NCI-H146 treated with DMSO at 0.1 percent for 48 hours (cell line): Measurements from ENCODE around the gene DCST1.

Experiments used
- DNase-seq: peaks from one replicate; lab custom pipeline; 2025; ENCODE audit not compliant: unreplicated experiment; lab: John Stamatoyannopoulos, UW

Gene DCST1

DNA sequence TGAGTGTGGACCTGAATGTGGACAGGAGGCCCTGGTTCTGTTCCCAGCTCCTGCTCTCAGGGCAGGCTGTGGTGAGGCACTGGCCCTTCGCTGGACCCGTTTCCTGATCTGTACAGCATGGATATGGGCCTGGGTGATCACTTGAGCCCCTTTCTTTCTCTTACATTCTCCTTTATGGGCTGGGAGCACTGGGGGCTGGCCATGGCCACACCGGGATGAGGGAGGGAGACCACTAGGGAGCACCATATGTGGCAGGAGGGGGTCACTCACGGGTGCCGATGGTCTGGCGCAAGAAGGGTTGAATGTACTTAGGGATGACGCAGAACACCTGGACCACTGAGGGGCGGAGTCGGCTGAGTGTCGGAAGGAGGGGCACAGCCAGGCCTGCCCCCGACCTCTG, 2.7 kb upstream of the DCST1 start:
- DNase-seq, result no peak

DNA sequence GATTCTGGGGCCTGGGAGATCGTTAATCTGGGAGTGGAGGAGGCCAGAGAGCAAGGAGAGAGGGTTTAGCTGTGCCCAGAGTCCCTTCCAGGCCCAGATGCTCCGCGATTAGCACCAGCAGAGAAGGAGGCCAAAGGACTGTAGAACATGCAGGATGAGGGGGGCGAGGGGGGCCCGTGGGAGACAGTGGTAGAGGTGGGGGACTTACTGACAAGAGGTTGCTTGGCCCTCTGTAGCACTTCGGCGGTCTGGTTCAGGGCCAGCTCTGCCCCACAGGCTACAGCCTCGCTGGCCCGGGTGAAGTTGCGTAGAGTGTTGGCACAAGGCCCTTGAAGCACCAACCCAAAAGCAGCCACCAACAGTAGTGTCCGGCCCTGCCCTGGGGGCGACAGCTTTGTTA, 738 bp upstream of the DCST1 start:
- no peak for DNase-seq

DNA sequence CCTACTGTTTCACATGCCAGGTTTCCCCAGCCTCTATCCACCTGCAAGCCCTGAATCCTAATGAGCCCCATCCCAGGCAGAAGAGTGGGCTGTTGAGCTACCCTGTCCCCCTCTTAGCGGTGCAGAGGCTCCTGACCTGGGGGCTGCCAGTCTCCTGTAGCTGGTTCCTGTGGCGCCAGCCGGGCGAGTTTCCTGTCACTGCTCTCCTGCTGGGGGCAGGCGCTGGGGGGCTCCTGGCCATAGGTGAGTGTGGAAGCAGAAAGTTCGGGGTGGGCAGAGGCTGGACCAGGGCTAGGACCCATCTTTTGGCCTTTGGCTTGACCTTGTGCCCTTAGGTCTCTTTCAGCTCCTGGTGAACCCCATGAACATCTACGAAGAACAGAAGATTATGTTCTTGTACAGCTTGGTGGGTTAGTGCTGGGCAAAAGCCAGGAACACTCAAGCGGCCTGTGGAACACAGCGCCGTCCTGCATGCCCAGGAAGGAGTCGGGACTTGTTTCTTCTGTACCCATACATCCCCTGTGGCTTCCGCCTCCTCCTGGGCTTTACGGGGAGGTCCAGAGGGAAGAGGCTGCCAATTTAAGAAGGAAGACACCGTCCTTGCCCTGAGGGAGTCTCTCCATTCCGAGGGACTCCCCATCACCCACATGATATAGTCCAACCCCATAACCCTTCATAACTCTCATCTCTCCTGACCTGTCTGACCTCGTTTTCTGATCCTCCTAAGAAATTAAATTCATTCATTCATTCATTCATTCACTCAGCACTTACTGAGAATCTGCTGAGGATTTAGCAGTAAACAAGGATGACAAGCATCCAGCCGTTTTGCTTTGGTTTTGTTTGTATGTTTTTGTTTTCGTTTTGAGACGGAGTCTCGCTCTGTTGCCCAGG, 939 bp downstream of the DCST1 start:
- DNase-seq, result no peak

DNA sequence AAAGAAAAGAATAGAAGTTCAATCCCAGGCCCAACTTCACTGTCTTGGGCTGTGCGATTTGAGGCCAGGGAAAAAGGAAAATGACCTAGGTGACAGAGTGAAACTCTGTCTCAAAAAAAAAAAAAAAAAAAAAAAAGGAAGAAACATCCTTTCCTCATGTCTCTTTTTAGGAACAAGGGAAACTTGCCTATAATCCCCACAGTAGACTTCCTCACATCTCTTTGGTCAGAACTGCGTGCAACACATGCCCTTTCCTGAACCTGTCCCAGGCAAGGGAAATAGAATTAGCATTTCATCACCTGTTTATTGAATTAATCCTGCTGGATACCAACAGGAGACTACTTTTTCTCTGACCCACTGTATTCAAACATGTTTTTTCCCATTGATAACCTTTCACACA, 2.3 kb downstream of the DCST1 start:
- DNase-seq, result no peak

DNA sequence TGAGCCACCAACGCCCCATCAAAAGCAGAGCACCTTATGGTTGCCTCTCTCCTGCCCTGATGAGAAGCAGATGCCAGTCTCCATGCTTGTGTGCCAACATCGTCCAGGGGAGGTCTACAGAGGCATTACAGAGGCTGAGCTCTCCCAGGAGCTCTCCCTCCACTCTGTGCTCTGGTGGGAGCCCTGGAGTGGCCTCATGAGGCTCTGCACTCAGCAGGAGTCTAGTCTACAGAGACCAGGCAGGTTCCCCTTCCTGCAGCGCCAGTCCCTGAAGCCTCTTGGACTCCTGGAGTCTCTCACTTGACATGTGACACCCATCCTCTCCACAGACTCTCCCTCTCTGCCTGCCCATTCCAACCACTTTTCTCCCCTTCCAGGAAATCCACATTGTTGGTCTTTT, 3.4 kb downstream of the DCST1 start:
- no peak for DNase-seq

DNA sequence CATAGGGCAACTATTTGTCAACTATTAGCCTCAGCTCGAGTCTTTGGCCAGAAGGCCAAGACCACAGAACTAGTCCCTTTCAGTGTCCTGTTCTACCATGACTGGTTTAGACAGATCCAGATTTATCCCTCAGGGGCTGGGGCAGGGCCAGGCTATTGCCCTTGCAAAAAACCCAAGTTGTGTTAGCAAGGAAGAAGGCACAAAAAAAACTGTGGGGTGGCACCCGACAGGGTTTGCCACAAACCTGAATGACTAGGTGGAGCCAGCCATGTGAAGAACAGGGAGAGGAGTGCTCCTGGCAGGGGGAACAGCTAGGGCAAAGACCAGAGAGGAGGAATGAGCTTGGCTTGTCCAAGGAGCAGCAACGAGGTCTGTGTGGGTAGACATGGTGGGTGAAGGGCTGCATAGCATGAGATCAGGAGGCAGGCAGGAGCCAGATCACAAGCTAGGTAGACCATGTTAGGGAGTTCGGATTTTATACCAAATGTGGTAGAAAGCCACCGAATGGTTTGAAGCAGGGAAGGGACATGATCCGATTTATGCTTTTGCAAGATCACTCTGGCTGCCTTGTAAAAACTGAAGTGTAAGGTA, 4.3 kb downstream of the DCST1 start:
- no peak for DNase-seq

DNA sequence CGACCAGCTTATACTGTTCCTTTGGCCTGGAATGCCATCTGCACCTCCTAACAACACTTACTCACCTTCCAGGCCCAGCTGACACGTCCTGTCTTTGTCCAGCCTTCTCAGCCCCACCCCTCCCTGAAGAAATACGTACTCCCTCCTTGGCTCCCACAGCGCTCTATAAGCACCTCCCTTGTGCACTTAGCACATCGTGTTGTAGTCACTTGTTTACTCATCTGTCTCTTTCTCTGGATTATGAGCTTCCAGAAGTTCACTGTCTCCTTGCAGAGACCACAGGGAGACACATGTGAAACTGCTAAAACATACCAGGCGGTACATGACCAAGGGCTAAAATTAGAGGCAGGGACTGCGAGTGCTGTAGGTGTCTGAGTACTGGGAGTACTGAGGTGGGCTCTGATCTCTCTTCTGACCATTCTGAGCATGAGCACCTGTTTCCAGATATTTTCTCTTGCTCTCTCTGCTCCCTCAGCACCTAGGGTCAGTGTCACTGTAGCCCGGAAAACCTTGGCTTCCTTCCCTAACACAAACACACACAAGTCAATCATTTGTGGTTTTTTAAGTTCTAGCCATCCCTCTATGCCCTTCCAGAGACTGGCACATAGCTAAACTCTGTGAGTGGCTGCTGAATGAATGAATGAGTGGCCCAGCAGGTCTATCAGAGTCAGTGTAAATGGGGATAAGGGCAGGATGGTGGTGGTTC, 5.1 kb downstream of the DCST1 start:
- no peak for DNase-seq

DNA sequence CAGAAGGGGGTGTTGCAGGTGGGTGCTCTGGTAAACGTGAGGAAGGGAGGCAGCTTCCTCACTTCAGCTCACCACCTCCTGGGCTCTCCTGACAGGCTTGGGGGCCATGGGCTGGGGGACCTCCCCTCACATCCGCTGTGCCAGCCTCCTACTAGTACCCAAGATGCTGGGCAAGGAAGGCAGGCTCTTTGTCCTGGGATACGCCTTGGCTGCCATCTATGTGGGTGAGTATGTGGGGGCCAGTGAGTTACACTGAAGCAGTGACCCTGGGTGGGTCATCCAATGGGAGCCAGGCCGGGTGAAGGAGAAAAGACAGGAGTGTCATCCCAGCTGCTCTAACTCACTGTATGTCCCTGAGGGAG, 5.7 kb downstream of the DCST1 start:
- no peak for DNase-seq

DNA sequence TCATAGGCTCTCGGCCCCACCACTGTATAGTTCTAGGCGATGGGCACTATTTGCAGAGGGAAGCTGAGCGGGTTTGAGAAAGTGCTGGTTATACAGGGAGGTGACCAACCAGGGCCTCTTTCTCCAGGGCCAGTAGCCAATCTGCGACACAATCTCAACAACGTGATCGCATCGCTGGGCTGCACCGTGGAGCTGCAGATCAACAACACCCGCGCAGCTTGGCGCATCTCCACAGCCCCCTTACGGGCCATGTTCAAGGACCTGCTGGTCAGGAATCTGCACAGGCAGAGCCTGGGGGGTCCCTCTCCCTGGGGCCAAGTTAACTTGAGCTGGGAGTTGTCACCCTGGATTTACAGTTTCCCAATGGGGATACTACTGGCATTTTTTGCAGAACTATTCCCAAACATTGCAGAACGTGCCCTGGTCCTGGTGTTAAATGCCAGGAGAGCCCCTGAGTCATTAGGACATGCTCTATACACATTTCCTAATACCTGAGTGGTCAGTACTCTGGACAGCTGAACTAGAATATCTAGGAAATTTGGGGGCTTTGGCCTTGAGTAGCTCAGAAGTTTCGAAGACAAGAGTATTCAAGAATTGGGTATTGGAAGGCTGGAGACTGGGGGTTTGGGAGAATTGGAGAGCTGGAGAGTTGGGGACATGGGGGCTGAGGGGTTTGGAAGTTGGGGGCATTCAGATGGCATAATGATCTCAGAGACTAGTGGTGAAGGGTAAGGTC, 6.9 kb downstream of the DCST1 start:
- no peak for DNase-seq

DNA sequence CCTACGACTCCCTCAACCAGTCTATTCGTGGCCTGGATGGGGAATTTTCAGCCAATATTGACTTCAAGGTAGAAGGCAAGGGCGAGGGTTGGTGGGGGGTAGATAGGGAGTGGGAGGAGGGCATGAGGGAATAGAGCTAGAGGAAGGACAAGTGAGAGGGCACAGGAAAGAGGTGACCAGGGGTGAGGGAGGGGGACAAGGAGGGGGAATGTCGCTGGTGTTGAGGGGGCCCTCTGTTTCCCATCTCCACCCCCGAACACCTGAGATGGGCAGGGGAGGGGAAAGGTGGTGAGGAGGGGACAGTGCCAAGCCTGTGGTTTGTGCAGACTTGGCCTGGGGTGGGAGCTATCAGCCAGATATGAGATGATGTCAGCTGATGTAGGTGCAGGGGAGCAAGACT, 9.2 kb downstream of the DCST1 start:
- no peak for DNase-seq

DNA sequence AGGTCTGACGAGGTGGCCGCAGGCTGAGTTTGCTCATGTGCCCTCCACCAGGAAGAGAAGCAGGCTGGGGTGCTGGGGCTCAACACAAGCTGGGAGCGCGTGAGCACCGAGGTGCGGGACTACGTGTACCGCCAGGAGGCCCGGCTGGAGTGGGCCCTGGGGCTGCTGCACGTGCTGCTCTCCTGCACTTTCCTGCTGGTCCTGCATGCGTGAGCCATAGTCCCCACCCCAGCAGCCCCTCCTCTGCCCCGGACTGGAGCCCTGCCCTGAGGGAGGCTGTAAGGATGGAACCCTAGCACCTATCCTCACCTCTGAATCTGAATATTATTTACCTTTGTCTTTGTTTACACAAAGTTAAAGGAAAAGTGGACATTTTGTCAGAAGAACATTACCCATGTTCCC, 9.7 kb downstream of the DCST1 start:
- no peak for DNase-seq

DNA sequence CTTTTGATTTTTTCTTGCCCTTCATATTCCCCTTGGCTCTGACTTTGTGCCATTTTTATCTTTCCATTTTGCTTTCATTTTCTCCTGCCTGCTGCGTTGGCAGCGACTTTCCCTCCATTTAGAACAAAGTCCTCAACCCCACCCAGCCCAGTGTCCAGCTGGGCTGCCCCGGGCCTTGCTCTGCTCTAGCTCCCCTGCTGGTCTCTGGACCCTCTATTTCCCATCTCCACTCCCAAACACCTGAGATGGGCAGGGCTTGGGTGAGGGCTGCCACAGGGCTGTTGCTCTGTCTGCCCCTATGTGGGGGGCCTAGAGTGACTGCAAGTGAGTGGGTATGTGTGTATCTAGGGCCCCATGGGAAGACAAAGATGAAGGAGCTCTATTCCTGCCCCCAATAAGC, 10.2 kb downstream of the DCST1 start:
- DNase-seq, result no peak

DNA sequence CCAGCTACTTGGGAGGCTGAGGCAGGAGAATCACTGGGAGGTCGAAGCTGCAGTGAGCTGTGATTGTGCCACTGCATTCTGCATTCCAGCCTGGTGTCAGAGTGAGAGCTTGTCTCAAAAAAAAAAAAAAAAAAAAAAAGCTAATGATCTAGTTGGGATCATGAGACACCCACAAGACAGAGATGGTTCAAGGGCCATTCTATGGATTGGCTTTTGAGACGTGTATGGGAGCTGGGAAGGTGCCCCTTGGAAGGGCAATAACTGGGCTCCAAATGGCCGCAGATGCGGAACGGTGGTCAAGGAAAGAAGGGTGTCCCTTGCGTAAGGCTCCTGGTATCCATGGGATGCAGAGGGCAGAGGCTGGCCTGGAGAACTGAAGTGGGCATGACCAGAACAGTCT, 10.7 kb downstream of the DCST1 start:
- DNase-seq, result no peak

DNA sequence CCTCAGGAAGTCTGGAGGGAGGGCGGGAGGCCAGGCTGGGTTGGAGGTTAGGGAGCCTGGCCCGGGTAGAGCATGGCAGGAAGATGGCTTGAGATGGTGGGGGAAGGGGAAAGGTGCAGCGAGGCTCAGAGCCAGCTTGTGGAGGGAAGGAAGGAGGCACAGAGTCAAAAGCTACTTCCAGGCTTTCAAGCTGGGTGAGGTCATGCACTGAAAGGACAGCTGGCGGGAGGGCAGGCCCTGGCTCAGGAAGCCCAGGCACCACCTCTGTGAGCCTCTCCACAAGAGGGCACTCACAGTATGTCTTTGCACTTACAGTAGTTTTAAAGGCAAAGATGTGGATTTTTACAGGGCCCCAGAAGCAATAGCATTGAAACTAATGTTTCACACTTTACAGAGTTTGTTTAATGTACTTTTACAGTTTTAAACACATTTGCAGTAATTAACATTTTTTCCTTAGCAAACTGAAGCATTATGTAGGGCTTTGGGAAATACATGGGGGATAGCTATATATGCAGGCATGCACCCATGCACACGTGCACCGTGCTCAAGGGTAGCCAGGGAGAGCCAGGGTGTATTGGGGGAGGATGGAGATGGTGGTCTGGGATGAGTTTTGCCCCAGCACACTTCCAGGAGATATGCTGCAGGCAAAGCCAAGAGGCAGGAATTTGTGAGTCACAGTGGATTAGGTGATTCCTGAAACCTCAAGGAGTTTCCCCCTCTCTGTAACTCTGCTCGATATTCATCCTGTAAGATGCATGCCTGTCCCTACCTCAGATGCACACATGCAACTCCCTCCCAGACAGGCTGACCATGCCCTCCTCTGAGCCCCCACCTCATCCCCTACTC, 11.4 kb downstream of the DCST1 start:
- DNase-seq, result peak; percentile 60

DNA sequence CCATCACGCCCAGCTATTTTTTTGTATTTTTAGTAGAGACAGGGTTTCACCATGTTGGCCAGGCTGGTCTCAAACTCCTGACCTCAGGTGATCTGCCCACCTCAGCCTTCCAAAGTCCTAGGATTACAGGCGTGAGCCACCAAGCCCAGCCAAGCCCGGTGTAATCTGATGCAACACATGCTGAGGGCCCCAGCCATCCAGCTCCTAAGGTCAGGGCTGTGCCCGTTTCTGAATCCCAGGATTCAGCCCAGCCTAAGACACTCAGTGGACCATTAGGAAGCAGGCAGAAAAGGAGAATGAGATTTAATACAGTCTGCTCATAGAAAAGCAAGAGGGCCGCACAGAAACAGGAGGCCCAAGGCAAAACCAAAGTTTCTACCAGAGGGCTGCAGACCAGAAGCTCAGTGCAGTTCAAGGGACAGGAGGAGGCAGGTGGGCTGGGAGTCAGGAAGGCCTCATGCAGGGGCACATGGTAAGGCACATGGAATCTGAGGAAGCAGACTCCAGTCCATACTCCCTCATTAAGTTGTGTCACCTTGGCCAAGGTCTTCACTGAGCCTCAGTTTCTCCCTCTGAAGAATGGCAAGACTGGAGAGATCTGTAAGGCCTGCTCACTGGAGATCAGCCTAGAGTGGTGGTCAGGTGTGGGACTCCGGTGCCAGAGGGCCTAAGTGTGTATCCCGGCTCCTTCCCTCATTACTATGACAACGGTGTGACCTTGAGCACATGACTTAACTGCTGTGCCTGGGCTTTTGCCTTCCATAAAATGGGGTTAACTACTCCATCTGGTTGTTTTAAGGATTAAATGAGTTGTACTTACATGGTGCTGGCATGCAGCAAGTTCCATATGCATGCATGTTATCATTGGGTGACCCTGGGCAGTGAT, 15.1 kb downstream of the DCST1 start:
- DNase-seq, result no peak

DNA sequence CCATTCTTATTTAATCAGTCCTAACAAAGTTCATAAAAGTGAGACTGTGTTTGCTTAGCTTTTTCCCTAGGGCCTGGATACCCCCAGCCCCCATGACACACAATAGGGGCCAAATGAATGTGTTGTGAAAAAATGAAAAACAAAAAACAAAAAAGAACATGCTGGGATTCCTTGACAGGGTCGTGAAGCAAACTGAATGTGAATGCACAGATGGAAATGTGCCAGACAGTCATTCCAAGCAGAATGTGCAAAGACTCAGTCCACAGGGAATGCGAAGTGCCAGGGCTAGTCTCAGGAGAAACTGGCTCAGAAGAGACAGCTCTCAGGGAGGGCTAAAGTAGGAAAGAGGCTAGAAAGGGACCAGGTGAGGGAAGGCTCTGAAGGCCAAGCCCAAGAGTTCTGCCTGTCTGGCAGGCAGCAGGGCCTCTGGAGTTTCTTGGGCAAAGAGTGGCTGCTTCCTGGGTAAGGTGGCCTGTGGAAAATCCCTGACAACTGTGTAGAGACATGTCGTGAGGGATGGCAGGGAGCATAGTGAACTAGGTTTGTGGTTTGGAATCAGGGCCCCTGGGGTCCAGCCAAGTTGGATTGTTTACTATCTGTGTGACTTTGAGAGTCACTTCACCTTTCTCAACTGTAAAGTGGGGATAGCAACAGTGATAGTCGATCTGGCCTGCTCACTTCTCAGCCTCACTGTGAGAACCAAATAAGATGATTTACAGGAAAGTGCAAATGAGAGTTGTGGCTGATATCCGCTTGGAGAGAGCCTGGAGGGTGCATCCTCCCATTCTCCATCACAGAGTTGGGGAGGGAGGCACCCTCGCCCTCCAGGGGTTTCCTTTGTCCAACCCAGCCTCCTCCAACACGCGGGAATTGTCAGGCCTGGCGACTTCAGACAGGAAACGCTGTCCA, 16.3 kb downstream of the DCST1 start:
- DNase-seq, result no peak

DNA sequence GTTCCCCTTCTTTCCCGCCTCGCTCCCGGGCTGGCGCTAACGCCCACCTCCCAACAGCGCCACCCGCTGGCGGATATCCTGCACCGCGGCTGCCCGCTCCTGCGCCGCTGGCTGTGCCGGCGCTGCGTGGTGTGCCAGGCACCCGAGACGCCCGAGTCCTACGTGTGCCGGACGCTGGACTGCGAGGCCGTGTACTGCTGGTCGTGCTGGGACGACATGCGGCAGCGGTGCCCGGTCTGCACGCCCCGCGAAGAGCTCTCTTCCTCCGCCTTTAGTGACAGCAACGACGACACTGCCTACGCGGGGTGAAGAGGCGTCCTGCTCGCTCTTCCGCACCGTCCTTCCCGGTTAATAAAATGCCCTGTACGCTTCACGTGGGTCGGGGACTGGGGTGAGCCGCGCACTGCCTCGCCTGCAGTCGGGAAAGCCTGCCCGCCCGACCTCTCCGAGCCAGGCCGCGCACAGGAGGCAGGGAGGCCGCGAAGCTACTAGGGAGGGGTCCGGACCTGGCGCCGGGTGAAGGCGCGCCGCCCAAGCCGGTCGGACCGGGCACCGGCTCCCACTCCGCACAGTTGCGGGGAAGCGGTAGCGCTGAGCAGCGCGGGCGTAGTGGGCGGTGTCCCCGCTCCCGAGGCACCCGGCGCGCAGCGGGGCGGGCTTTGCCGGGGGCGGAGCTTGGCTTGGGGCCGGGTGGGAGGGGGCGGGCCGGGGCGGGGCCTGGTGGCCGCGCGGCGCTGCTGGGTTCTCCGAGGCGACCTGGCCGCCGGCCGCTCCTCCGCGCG, 17.1 kb downstream of the DCST1 start, which contains the start of gene ADAM15:
Gene ADAM15 (plus strand): TSS at position 757 of the 782 bp plus-strand sequence. CDS start 71 bp downstream, outside the sequence.
- DNase-seq, result peak; percentile 49

DNA sequence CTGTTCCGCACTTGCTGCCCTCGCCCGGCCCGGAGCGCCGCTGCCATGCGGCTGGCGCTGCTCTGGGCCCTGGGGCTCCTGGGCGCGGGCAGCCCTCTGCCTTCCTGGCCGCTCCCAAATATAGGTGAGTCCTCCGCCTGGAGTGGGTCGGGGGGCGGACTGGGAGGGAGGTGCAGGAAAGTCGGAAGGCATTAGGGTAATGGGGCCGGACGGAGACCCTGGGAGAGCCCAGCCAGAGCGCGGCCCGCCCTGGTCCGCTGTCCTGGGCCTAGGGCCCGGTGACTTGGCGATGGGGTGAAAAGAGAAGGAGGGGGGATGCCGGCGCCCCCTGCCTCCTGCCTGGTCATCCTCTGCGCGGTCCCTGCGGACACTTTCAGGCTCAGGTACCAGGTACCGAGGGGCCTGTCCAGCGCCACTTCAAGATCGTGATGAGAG, 17.7 kb downstream of the DCST1 start:
- no peak for DNase-seq
